GM18507 (cell line): ENCODE measurements around the gene SARS1.
"Not testable (repeated sequence)": the region's sequence is repeated elsewhere in the genome, so short reads cannot be mapped to it uniquely, and the experiment has no call there.

Experiments
- DNase-seq: peaks from one replicate; pipeline ENCODE4 v3.0.0; 2011; ENCODE audit warnings: low read depth; ENCODE audit not compliant: insufficient read length; ENCODE audit errors: extremely low spot score
- FAIRE-seq: peaks from 2 replicates; lab custom pipeline; 2011; peaks lifted over from hg19 to GRCh38; lab: Jason Lieb, UNC

Gene SARS1

GRCh38 chr1:109213824-109214693 is at the start of gene SARS1:
TSS of gene SARS1 (plus strand) at chr1:109213918. CDS start at chr1:109213993, 75 bp downstream.
- DNase-seq (peak; percentile 91), FAIRE-seq (peak; percentile 85)

- DNase-seq (no peak), FAIRE-seq (no peak)
These were observed 49.2 kb upstream of the SARS1 start for GRCh38 chr1:109164538-109164937.

- FAIRE-seq (peak; percentile 88), DNase-seq (peak; percentile 25)
These were observed 46.7 kb upstream of the SARS1 start for GRCh38 chr1:109167001-109167506.

GRCh38 chr1:109170035-109170764 is 43.5 kb upstream of the SARS1 start:
- DNase-seq (no peak), FAIRE-seq (no peak)

GRCh38 chr1:109171646-109172045 is 42.1 kb upstream of the SARS1 start:
- DNase-seq (no peak), FAIRE-seq (no peak)

- FAIRE-seq, DNase-seq: not testable (repeated sequence)
These were observed 37.4 kb upstream of the SARS1 start for GRCh38 chr1:109176349-109176748.

GRCh38 chr1:109180715-109181084 is 33.0 kb upstream of the SARS1 start:
- not testable (repeated sequence) for FAIRE-seq, DNase-seq

GRCh38 chr1:109181085-109181806 is 32.5 kb upstream of the SARS1 start:
- FAIRE-seq = no peak
- no peak for DNase-seq

- DNase-seq = no peak
- FAIRE-seq = no peak
These were observed 31.9 kb upstream of the SARS1 start for GRCh38 chr1:109181807-109182163.

GRCh38 chr1:109183058-109183738 is 30.5 kb upstream of the SARS1 start:
- FAIRE-seq (no peak), DNase-seq (no peak)

GRCh38 chr1:109184687-109185086 is 29.0 kb upstream of the SARS1 start:
- FAIRE-seq = no peak
- DNase-seq = no peak

- no peak for DNase-seq
These were observed 28.4 kb upstream of the SARS1 start for GRCh38 chr1:109185357-109185756.

GRCh38 chr1:109185990-109186732 is 27.6 kb upstream of the SARS1 start:
- no peak for DNase-seq
- FAIRE-seq = no peak

More at GRCh38 chr1:109185357-109185756, 28.4 kb upstream of the SARS1 start:
- no peak for FAIRE-seq

- no peak for DNase-seq
- FAIRE-seq = no peak
These were observed 27.0 kb upstream of the SARS1 start for GRCh38 chr1:109186733-109187086.

GRCh38 chr1:109187127-109187526 is 26.6 kb upstream of the SARS1 start:
- FAIRE-seq (no peak), DNase-seq (no peak)

GRCh38 chr1:109188200-109188599 is 25.5 kb upstream of the SARS1 start:
- FAIRE-seq (no peak), DNase-seq (no peak)

GRCh38 chr1:109188781-109189180 is 24.9 kb upstream of the SARS1 start:
- FAIRE-seq = no peak
- no peak for DNase-seq

- no peak for FAIRE-seq
- no peak for DNase-seq
These were observed 23.5 kb upstream of the SARS1 start for GRCh38 chr1:109190189-109190588.

GRCh38 chr1:109191377-109191776 is 22.3 kb upstream of the SARS1 start:
- no peak for FAIRE-seq

More at GRCh38 chr1:109191377-109191776, 22.3 kb upstream of the SARS1 start:
- DNase-seq = no peak
